Body of pancreas (tissue), 4 donors: ENCODE results near the gene TSPAN3. TPM values are rescaled to one million over a fixed set of nuclear protein-coding genes. Genes with fewer than 3 reads are reported as not detected.
A peak's percentile ranks its signal among the peaks of the same experiment; 100 is the strongest.

Source experiments
- ATAC-seq: fragments of 150-250 bp; one replicate; pipeline ENCODE4 v1.9.1; 2016
- DNase-seq, 4 donors: peaks; one replicate each; pipeline ENCODE4 v3.0.0-alpha.2; 2019
- H3K27ac ChIP-seq, 4 donors: fragments of 200-600 bp; sonication (generic); 1 replicate in 3 of 4; 2 replicates in 1 of 4; pipeline versions ENCODE4 v1.5.1 to v1.6.1; 2016 to 2019; ENCODE audit warnings: mild to moderate bottlenecking in 1 of 4, mixed read lengths in 1 of 4, moderate library complexity in 1 of 4
- H3K27me3 ChIP-seq, 2 donors: fragments of 200-600 bp; sonication (generic); one replicate each; pipeline ENCODE4 v1.6.0; 2016; ENCODE audit warnings: mild to moderate bottlenecking in 1 of 2
- H3K36me3 ChIP-seq, 2 donors: fragments of 200-600 bp; sonication (generic); replicated peaks in 1 of 2; 2 replicates each; pipeline ENCODE4 v1.5.1; 2016; ENCODE audit warnings: low read depth in 2 of 2; ENCODE audit not compliant: insufficient read depth in 1 of 2
- H3K4me1 ChIP-seq: fragments of 200-600 bp; sonication (generic); one replicate; pipeline ENCODE4 v1.6.0; 2016
- H3K4me3 ChIP-seq, 2 donors: fragments of 200-600 bp; sonication (generic); 1 replicate in 1 of 2; 2 replicates in 1 of 2; pipeline ENCODE4 v1.5.1; 2016 to 2019
- H3K9me3 ChIP-seq, 3 donors: fragments of 200-600 bp; sonication (generic); 1 replicate in 2 of 3; 2 replicates in 1 of 3; pipeline ENCODE4 v1.5.1; 2016
- CTCF ChIP-seq, 7 experiments: fragments of 450-650 bp in 4 of 7; fragments of 200-600 bp in 3 of 7; sonication (generic) in 3 of 7; IDR thresholded peaks; one replicate each; pipeline ENCODE4 v1.5.1; 2016 to 2019; ENCODE audit warnings: antibody characterized with exemption in 7 of 7
- POLR2A ChIP-seq, 3 donors: fragments of 450-650 bp; IDR thresholded peaks; one replicate each; pipeline ENCODE4 v1.6.1; 2016; ENCODE audit warnings: antibody characterized with exemption in 3 of 3, mild to moderate bottlenecking in 2 of 3
- WGBS, 2 donors: methylation state at CpG; one replicate each; pipeline ENCODE4 v1.1.5; 2017; 5-methylcytosine and 5-hydroxymethylcytosine counted together
- intact Hi-C: fragments of 100-400 bp; cut with DNase I; formaldehyde crosslinking; loops from one replicate; pipeline ENCODE4 v1.15.1; 2023
- total RNA-seq, 2 donors: library from RNA; depleted of rRNA; stranded (reverse); fragments of >200 nt; gene quantifications; one replicate each; pipeline ENCODE4 v1.1.0, GENCODE V29; 2016

TSPAN3 gene
- total RNA-seq, 2 donors from 2014 or later: 99.1 to 118 TPM

GRCh38 chr15:77012117-77012712, 58.7 kb downstream of the TSPAN3 start:
- WGBS, 2 donors: 88 to 100% methylated on average over 2 to 3 of the region's 3 CpGs
- TF ChIP-seq POLR2A (IDR thresholded peaks at IDR 0.05) (no peak), CTCF (IDR thresholded peaks at IDR 0.05) (no peak)
- H3K9me3 ChIP-seq: no peaks in the 10 kb centered on the region
- no peaks in the 10 kb centered on the region for H3K27me3 ChIP-seq
- no peak for ATAC-seq
- H3K4me3 ChIP-seq: no peak overlapping the region
- intact Hi-C loops: no loop called here
- H3K4me1 ChIP-seq: peaks cover 6% of the 10 kb centered on the region
- no peaks in the 10 kb centered on the region for H3K36me3 ChIP-seq
- no peak overlapping the region for H3K27ac ChIP-seq
- no peak for DNase-seq

GRCh38 chr15:77010857-77011256, 60.1 kb downstream of the TSPAN3 start:
- no peaks in the 10 kb centered on the region for H3K9me3 ChIP-seq
- no peaks in the 10 kb centered on the region for H3K27me3 ChIP-seq
- no peak overlapping the region for H3K27ac ChIP-seq
- intact Hi-C loops: no loop called here
- DNase-seq (no peak), ATAC-seq (no peak)
- H3K4me1 ChIP-seq: peaks cover 6% of the 10 kb centered on the region
- no peaks in the 10 kb centered on the region for H3K36me3 ChIP-seq
- H3K4me3 ChIP-seq: no peak overlapping the region
- 77% methylated on average over 4 of the region's 4 CpGs for WGBS, 2 donors
- no peak for TF ChIP-seq CTCF (IDR thresholded peaks at IDR 0.05)
- no peak for TF ChIP-seq POLR2A (IDR thresholded peaks at IDR 0.05)

- intact Hi-C loops: no loop called here
Measured at GRCh38 chr15:77010312-77010686, 60.6 kb downstream of the TSPAN3 start.

GRCh38 chr15:77009646-77010311, 61.1 kb downstream of the TSPAN3 start:
- intact Hi-C loops: no loop called here
- no peaks in the 10 kb centered on the region for H3K9me3 ChIP-seq
- peaks cover 6% of the 10 kb centered on the region for H3K4me1 ChIP-seq
- 50 to 73% methylated on average over 4 to 13 of the region's 14 CpGs for WGBS, 2 donors
- TF ChIP-seq POLR2A (IDR thresholded peaks at IDR 0.05) (no peak), CTCF (IDR thresholded peaks at IDR 0.05) (no peak)
- no peaks in the 10 kb centered on the region for H3K27me3 ChIP-seq
- H3K4me3 ChIP-seq: no peak overlapping the region
- DNase-seq: no peak
- no peaks in the 10 kb centered on the region for H3K36me3 ChIP-seq
- H3K27ac ChIP-seq: no peak overlapping the region
- ATAC-seq: peak; percentile 21

More at GRCh38 chr15:77010312-77010686, 60.6 kb downstream of the TSPAN3 start:
- Histone ChIP-seq H3K36me3 (no peaks in the 10 kb centered on the region), H3K27me3 (no peaks in the 10 kb centered on the region), H3K27ac (no peak overlapping the region), H3K9me3 (no peaks in the 10 kb centered on the region), H3K4me1 (peaks cover 6% of the 10 kb centered on the region), H3K4me3 (no peak overlapping the region)
- no peak for TF ChIP-seq CTCF (IDR thresholded peaks at IDR 0.05)
- 37 to 39% methylated on average over 4 of the region's 4 CpGs for WGBS, 2 donors
- ATAC-seq (peak; percentile 15), DNase-seq (peak in 1 of 4 donors; percentile 44)

GRCh38 chr15:77009176-77009575, 61.7 kb downstream of the TSPAN3 start:
- H3K9me3 ChIP-seq: no peaks in the 10 kb centered on the region
- no peak overlapping the region for H3K27ac ChIP-seq
- no peaks in the 10 kb centered on the region for H3K27me3 ChIP-seq
- DNase-seq (no peak), ATAC-seq (no peak)
- WGBS, 2 donors: 88 to 90% methylated on average over 5 to 6 of the region's 6 CpGs
- intact Hi-C loops: no loop called here
- no peaks in the 10 kb centered on the region for H3K36me3 ChIP-seq
- TF ChIP-seq CTCF (IDR thresholded peaks at IDR 0.05): no peak
- no peak for TF ChIP-seq POLR2A (IDR thresholded peaks at IDR 0.05)
- H3K4me3 ChIP-seq: no peak overlapping the region
- peaks cover 6% of the 10 kb centered on the region for H3K4me1 ChIP-seq
